HS-5 (cell line): ENCODE results near the gene CADPS2.
"Not testable (repeated sequence)": the region's sequence is repeated elsewhere in the genome, so short reads cannot be mapped to it uniquely, and the experiment has no call there.

ENCODE experiments used
- DNase-seq: peaks from one replicate; pipeline ENCODE4 v3.0.0-alpha.2; 2012; ENCODE audit warnings: low read depth

Gene CADPS2

DNA sequence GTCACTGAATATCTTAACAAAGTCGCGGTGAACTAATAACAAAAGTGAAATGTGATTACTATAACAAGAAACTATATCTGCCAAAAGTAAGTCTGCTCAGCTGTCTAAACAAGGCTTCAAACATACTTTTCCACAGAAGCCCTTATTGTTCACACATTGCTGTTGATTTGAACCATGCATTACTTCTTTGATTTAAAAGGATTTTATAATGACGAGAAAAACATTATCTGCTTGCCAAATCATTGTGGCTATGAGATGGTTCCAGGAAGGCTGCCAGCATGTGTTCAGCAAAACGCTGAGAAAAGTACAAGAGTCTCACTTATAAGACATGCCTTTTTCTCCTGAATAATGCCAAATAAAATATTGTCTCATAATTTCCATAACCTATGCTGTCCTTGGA lies 211.8 kb downstream of the CADPS2 start:
- DNase-seq: peak; percentile 10

DNA sequence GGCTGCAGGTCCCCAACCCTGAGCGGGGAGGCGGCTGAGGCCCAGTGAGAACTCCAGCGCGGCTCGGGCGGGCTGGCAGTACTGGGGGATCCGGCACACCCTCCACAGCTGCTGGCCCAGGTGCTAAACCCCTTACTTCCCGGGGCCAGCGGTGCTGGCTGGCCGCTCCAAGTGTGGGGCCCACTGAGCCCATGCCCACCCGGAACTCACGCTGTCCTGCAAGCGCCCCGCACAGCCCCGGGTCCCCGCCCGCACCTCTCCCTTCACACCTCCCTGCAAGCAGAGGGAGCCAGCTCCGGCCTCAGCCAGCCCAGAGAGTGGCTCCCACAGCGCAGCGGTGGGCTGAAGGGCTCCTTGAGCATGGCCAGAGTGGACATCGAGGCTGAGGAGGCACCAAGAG lies 212.3 kb downstream of the CADPS2 start:
- DNase-seq: no peak

DNA sequence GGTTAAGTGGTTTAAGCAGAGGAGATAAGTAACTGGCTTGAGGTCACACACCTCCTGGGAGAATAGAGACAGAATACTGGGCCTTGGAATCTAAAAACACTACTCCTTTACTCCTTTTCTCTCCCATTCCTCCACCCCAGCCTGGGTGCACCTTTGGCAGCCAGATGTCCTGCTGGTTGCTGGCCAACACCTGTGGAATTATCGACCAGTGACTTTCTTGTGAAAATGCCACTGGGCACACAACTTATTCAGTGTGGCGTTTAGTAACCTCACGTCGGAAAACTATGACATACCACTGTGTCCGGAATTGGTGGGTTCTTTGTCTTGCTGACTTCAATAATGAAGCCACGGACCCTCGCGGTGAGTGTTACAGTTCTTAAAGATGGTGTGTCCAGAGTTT lies 213.7 kb downstream of the CADPS2 start:
- no peak for DNase-seq

DNA sequence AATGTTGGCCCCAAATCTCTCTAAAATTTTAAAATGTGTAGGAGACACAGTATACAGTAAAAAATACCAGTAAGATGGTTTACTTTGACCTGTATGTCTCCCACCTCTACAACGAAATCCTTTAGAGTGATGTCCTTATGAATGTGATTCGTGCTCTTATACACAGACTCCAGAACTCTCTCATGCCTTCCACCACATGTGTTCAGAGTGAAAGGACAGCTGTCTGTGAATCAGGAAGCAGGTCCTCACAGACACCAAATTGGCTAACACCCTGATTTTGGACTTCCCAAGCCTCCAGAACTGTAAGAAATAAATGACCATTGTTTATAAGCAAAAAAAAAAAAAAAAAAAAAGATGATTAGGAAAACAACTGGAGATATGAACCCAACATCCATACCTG lies 222.5 kb downstream of the CADPS2 start:
- DNase-seq: no peak

DNA sequence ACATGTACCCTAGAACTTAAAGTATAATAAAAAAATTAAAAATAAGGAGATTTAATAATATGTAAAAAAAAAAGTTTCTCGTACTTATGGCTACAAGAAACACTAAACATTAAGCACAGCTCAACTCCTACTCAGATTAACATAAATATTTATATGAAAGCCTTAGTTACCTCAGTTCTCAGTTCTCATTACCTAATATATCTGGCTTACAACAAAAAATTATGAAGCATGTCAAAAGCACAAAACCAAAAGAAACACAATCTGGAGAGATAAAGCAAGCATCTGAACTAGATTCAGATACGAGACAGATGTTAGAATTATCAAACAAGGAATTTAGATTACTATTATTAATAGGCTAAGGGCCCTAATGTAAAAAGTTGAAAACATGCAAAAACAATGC lies 227.4 kb downstream of the CADPS2 start:
- DNase-seq: no peak

DNA sequence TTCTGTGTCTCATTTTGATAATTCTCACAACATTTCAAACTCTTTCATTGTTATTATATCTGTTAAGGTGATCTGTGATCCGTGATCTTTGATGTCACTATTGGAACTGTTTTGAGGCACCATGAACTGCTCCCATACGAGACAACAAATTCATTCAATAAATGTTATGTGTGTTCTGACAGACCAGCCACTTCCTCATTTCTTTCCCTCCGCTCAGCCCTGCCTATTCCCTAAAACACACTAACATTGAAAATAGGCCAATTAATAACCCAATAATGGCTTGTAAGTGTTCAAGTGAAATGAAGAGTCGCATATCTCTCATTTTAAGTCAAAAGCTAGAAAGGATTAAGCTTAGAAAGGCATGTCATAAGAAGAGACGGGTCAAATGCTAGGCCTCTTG lies 232.6 kb downstream of the CADPS2 start:
- no peak for DNase-seq

DNA sequence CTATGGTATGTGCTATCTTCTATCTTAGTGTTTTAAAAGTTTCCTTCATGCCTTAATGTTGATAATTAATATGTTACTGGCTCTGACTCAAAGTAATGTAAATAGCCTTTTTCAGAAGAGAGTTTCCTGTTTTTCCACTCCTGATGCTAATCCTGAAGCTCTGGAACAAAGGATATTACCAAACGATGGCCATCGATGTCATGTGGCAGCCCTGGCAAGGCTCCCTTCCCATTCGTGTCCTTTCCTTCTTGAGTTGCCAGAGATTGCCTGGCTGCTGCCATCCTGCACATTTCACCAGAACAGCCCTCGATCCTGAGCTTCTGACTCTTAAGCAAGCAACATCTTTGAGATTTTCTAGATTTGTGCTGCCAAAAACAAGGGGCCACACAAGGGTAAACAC lies 233.4 kb downstream of the CADPS2 start:
- DNase-seq: no peak

DNA sequence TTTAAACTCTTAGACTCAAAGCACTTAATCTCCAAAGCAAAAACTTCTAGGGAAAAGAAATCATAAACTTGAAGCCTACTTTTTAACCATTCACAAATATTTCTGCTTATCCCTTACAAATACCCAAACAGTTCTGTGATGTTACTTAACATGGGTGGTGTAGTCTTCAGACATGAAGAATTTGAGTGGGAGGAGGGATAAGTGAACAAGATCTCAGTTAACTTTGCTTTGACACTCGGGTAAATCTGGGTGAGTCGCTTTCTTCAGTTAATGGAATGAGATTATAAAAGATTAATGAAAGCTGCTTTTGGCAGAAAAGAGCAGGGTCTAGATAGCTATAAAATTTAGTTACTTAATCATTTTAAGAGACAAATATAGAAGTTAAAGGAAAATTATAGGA lies 234.8 kb downstream of the CADPS2 start:
- DNase-seq: no peak

DNA sequence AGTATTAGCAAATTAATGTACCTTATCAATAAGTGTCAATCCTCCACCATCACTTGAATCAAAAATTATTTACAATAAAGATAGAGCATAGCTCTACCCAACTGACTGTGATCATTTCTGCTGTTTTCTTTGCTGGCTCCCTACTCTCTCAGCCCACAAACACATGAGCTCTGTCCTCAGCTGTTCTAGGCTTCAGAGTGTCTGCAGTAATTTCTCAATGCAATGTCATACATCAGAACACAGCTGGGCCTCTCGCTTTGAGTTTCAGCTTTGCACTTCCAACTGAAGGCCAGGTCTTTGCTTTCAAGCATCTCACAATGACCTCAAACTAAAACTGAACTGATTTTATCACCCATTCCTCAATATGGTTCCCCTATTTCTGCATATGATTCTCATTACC lies 243.0 kb downstream of the CADPS2 start:
- DNase-seq: no peak

DNA sequence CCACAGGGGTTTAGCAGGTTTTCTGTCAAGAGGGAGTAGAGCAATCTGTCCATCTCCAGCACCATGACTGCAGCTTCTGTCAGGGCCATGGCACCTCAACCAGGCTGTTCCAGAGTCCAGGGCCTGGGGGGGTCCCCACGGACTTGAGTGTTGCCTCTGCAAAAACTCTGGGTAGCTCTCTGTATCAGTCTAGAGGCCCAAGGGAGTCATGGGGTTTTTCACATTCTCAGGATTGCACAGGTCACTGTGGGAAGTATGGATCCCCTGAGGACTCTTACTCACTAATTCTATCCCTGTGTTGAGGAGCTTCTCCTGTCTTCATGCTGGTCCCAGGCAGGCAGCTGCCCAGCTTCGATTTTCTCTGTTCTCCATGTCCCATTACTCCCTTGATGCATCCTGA lies 247.8 kb downstream of the CADPS2 start:
- no peak for DNase-seq

DNA sequence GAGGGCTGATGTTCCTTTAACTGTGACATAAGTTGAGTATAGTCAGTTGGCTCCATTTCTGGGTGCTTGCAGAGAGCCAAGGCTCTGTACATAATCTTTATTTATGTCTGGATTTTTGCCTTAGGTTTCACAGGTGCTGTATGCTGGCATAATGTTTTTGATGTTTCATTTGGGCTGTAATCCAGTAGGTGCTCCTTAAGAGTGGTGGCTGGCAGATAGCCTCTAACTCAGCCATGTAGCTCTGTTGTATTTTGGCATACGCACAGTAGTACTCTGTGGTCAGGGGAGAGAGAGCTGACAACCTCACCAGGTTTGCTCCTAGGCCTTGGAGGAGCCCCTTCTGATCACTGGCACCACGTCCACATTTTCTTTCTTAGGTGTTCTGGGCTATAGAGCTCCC lies 248.5 kb downstream of the CADPS2 start:
- no peak for DNase-seq

DNA sequence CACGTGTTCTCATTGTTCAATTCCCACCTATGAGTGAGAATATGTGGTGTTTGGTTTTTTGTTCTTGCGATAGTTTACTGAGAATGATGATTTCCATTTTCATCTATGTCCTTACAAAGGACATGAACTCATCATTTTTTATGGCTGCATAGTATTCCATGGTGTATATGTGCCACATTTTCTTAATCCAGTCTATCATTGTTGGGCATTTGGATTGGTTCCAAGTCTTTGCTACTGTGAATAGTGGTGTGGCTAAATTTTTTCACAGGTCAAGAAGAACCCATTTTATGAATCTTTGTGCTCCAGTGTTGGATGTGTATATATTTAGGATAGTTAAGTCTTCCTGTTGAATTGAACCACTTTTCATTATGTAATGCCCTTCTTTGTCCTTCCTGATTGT lies 250.8 kb downstream of the CADPS2 start:
- DNase-seq: not testable (repeated sequence)

DNA sequence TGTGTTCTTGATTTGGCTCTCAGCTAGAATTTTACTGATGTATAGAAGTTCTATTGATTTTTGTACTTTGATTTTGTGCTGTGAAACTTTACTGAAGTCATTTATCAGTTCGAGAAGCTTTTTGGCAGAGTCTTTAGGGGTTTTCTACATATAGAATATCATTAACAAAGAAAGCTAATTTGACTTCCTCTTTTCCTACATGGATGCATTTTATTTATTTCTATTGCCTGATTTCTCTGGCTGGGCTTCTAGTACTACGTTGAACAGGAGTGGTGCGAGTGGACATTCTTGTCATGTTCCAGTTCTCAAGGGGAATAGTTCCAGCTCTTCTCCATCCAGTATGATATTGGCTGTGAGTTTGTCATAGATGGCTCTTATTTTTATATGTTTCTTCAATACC lies 252.8 kb downstream of the CADPS2 start:
- no peak for DNase-seq

DNA sequence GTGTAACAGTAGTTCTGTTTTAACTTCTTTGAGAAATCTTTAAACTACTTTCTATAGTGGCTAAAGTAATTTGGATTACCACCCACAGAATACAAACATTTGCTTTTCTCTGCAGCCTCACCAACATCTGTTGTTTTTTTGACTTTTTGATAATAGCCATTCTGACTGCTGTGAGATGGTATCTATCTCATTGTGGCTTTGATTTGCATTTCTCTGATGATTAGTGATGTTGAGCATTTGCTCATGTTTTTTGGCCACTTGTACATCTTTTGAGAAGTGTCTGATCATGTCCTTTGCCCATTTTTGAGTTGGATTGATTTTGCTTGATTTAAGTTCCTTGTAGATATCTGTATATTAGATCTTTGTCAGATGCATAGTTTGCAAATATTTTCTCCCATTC lies 254.0 kb downstream of the CADPS2 start:
- no peak for DNase-seq

DNA sequence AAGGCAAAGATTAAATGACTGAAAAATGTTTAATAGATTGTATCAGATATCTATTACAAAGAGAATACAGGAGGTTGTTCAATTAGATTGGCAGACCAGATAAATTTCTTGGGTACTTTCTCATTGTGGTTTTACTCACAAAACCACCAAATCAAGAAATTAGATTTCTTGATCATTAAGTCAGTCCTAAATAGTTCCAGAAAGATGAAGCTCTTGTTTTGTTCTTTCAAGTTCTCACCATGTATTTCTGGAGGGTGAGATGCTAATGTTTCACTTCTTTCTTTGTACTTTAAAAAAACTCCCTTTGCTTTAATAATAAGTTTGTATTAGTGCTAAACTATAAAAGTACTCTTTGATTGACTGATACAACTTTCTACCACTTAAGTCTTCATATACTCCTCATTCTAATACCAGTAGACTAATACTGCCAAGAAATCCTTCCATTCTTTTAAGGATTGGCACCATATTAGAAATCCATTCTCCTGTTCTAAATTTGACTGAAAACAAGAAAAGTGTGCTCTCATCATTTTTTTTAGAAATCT lies 256.8 kb downstream of the CADPS2 start:
- DNase-seq: no peak

DNA sequence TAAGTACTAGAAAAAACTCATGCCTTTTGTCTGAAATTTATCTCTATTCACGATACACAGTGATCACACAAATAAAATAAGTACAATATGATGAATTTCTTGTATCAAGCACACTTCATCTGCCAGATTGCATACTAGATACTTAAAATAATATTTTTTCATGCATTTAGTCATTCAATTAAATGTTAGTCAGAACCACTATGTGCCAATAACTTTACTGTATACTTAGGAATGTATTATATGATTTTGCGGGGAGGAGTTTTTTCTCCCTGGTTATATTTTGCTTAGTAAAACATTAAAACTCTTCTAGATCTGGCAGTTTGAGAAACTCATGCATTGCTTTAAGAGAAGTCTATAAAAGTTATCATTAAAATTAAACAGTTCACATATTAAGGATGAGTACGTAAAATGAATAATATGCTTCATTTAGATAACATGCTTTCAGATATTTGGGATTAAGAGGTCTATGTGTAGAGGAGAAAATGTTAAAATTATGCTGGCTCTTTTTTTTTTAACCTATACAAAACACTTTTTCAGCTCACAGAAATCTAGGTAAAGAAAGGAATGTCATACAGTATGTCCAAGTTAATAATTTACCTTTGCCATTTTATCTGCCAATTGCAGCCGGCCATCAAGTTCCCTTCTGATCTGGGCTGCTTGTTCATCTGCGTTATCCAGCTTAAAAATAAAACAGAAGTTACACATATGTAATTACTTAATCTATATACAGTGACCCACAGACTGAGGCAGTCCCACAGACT lies 257.4 kb downstream of the CADPS2 start:
- no peak for DNase-seq

DNA sequence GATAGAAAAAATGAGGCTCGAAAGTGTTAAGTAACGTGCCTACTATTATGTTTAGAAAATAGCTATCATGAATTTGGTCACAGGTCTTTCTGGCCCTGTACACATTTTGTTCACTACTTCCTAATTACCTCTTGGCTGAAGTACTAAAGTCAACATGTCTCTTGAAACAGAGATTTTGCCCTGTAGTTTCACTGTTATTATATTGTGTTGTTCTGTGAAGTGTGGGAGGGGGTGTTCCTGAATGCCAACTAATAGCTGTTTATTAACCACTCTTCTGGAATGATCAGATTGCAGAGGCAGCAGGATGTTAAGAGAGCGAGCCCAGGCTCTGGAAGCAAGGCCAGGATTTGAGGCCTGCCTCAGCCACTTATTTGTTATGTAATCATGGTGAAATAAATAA lies 259.5 kb downstream of the CADPS2 start:
- DNase-seq: no peak

DNA sequence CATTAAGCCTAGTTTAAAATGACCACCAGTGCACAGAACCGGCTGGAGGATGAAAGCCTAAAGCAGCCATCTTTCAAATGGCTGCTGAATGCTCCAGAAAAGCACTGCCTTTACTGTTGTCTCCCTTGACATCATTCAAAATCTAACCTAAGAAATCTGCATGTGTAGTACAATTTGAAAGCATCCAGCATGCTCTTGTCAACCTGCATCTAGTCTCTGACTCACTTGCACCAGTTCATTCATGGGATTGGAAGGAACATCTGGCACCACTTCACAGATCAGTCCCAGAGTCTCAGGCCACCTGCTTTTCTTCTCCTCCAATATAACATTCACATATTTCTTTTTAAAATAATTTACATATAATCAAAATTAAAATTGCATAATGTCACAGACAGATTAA lies 263.6 kb downstream of the CADPS2 start:
- DNase-seq: no peak

DNA sequence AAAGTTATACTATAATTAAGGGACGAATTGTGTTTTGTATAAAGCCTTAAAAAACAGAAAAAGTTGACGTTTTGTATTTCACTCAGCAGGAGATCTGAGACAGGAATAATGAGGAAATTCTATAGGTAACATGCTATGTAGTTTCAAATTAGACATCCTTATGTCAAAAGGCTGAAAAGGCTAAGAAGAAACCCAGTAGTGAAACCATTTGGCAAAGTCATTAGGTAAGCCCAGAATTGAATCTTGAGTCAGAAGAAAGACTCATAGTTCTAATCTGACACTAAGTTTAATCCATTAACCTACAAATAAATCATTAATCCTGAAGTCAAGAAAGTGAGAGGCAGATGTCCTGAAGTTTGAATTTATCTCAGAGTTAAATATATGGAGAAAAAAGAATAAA lies 266.6 kb downstream of the CADPS2 start:
- no peak for DNase-seq

DNA sequence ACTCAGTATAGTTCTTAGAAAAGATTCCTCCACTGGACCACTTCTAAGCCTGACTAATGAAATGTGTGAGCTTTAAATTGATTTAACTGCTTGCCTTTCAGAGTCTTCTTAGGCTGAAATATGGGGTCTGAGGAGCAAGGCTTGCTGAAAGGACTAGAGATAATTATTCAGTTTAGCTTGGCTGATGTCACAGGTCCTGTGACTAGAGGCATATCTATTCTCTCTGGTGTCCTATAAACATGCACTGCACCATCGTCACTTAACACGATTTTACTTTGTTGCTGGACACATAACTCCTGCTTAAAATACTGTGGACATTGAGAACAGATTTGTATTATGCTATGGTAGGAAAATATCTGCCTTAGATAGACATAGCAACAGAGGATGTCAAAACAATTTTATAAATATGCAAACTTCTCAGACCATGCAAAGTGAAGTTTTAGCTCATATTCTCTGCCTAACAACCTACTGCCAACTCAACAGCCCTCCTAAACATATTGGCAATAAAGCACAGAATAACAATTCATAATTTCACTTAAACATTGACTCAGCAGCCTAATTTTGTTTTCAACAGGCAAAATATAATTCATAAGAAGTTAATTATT lies 267.6 kb downstream of the CADPS2 start:
- no peak for DNase-seq

DNA sequence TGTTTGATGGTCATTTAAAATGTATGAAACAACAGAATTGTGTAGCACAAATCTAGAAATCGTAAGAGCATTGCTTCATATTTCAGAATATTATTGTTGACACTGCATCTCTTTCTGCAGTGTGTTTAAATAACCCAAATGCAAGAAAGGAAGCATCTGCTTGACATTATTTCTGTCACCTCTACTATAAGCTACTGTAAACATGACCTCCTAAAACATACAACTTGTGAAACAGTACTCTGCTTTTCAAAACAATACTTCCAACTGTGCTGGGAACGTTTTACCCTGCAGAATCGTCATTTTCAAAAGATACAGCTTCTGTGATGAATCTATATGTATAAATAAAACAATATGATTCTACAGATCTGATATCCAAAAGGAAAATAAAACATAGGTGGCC lies 269.3 kb downstream of the CADPS2 start:
- DNase-seq: no peak

DNA sequence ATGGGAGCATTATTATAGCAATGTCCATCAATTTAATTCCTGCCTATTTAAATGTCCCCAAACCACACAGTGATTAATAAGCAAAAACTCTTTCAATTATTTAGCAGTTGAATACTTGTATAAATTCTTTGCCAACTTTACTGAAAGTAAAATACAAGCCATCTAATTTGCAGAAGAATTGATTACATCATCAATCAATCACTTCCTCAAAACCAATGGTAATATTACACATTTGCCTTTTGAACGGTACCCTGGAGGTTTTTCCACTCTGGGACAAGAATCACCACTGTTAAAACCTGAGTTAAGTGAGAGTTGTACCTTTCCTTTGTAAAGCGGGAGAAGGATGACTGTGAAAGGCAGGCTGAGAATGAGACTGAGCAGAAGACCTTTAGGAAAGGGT lies 280.3 kb downstream of the CADPS2 start:
- no peak for DNase-seq

DNA sequence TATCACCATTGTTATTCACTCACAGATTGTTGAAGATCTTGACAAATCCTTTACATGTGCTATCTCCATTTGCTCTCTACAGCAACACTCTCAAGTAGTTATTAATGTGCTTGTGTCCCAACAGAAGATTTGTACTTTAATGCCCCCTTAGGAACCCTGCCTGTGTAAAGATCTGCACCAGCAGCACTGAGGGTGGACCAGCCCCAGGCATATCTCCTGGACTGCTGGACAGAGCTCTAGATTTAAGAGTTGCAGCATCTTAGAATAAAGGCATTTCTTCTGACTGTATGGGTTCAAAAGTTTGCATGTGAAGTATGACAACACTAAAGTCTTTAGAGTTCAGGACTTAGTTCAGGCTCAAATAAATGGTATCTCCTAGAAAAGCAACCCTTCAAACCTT lies 282.0 kb downstream of the CADPS2 start:
- DNase-seq: no peak

DNA sequence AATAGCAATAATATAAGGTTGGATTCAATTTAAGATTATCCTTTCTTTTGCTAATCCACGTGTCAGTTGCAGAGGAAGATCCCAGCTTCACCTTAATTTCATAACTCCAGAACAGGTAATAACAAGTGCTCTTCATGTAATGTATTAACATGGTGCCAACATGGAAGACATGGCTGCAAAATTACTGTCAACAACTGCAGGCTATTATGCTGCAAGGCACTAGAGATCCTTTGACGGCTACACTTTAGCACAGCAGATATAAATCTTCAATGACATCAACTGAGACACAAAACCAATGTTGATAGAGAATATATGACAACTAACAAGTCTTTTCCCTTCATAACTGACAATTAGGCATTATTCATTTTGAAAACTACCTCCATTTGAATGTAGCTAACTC lies 283.5 kb downstream of the CADPS2 start:
- no peak for DNase-seq
